Endothelial cell of umbilical vein (primary cell): Measurements from ENCODE around the gene ZBTB40.

ENCODE experiments used
- CTCF ChIP-seq, 2 donors: IDR thresholded peaks; 1 replicate in 1 of 2; 2 replicates in 1 of 2; pipeline ENCODE4 v1.5.1; 2011; ENCODE audit warnings: low read length in 2 of 2, mild to moderate bottlenecking in 2 of 2, moderate library complexity in 2 of 2, control low read depth in 1 of 2, inconsistent platforms in 1 of 2, low read depth in 1 of 2; ENCODE audit not compliant: insufficient read depth in 1 of 2; ENCODE audit errors: extremely low read depth in 1 of 2
- EZH2 ChIP-seq: IDR thresholded peaks from 2 replicates; pipeline ENCODE4 v1.6.1; 2012; ENCODE audit warnings: borderline replicate concordance, low read depth, mild to moderate bottlenecking, moderate library complexity, low read length, inconsistent platforms; ENCODE audit not compliant: severe bottlenecking
- MYC ChIP-seq: IDR thresholded peaks from one replicate; pipeline ENCODE4 v1.6.1; 2011; ENCODE audit warnings: mild to moderate bottlenecking, low read depth, low read length
- POLR2A ChIP-seq: IDR thresholded peaks from 2 replicates; pipeline ENCODE4 v1.6.1; 2012; ENCODE audit warnings: low read depth, mild to moderate bottlenecking, control low read depth, low read length
- POLR2AphosphoS5 ChIP-seq: IDR thresholded peaks from 2 replicates; pipeline ENCODE4 v1.6.1; 2012; ENCODE audit warnings: low read depth, mild to moderate bottlenecking, control low read depth, low read length, moderate library complexity; ENCODE audit not compliant: insufficient read depth

DNA sequence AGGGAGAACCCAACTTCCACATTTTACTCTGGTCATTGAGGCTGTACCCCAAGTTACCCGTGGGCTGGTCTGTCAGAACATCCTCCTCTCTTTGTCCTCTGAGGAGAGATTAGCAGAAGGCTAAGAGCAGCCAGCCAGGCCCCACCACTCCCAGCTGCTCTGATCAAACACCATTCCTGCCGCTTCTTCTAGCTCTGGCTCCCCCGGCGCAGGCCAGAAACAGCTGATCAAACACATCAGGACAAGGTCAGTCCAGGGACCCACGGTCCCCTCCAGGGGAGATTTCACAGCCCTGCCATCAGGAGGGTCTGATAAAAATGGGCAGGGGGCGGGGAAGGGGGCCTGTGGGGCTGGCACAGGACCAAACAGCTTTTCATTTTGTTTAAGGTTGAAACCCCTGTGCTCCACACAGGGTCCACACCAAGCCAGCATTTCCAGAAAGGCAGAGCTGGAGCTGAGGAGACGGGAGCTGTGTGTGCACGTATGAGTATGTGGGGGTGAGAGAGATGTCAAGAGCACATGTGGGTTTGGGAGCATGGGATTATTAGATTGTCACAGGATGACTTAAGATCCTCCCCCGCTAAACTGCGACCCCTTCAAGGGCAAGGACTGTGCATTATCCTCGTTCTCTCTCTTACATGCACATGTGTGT, 81.7 kb downstream of the ZBTB40 start:
- TF ChIP-seq POLR2A = no peak
- no peak for TF ChIP-seq MYC
- no peak for TF ChIP-seq CTCF (IDR thresholded peaks at IDR 0.05; ENCODE audit: extremely low read depth in 1 of 2, insufficient read depth in 1 of 2, low read depth in 1 of 2, low read length in 2 of 2)
- no peak for TF ChIP-seq EZH2
- no peak for TF ChIP-seq POLR2AphosphoS5
